ENCODE measurements around the gene C1orf210. TPM values are rescaled to one million over a fixed set of nuclear protein-coding genes. Genes with fewer than 3 reads are reported as not detected.

C1orf210 gene
- total RNA-seq, result under 1 TPM in 1 of 2 donors, not detected in 1; 0.10 TPM
- under 1 TPM in 1 of 2 donors, not detected in 1; 0.18 TPM for polyA plus RNA-seq (ENCODE audit: insufficient read length in 2 of 2)
- long read RNA-seq, donor 1, result 0 reads
- long read RNA-seq, donor 2, result 0 reads
- long read RNA-seq, donor 3, result 0 reads
- long read RNA-seq, donor 4, transcript C1orf210-202 (3 exons, 1,478 nt), result major isoform, 10 of 11 reads
- long read RNA-seq, donor 4, partial matches to known transcripts, result 0 of 11 reads
- long read RNA-seq, donor 4, other reads (novel, unspliced or antisense), result 0 of 11 reads

DNA sequence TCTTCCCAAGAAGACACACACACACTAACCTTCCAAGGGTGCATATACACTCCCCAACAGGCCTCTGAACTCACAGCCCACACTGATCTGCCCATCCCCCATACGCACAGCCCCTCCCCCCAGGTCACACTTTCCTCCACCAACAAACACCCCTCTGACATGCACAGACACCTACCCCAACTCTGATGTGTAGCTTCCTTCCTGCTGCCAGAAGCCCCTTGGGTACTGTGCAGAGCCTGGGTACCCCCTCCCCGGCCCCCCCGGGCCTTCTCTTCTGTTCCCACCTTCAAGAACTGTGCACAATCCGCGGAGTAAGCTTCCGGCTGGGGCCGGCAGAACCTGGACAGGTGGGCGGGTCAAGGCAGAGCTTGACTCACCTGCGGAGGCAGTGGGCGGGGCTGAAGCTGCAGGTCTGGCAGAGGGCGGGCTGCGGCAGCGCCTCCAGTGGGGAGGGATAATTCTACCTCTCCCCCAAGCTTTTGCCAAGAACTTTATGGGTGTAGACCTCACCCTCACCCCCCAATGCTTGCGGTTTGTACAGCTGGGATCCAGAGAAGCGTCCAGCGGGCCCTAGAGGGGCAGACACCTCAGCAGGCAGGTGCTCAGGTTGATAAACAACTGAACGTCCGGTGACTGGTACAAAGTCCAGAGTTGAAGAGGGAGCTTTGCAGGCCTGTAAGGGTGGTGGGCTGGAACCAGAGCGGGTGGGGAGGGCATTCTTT is at the start of gene C1orf210:
C1orf210 (minus strand) TSS at position 313 of the 722 bp plus-strand sequence. CDS start 2,311 bp downstream, outside the sequence.
- Histone ChIP-seq H3K27me3 (ENCODE audit: control insufficient read depth, insufficient read depth, low read length) (no peaks in the 10 kb centered on the region), H3K4me3 (ENCODE audit: low read depth, low read length) (no peak within 1 kb of the TSS), H3K36me3 (ENCODE audit: control insufficient read depth, insufficient read depth, low read length) (no peaks in the 10 kb centered on the region), H3K27ac (ENCODE audit: low read depth, low read length) (no peak within 1 kb of the TSS), H3K9me3 (ENCODE audit: control insufficient read depth, insufficient read depth, low read length) (no peaks in the 10 kb centered on the region), H3K4me1 (ENCODE audit: control insufficient read depth, insufficient read depth, low read length) (peaks cover 4% of the 10 kb centered on the region)
- WGBS (ENCODE audit: insufficient coverage), result 39% methylated on average over 14 of the region's 19 CpGs
- DNase-seq (ENCODE audit: low read depth in 4 of 6, low spot score in 6 of 6), result no peak

DNA sequence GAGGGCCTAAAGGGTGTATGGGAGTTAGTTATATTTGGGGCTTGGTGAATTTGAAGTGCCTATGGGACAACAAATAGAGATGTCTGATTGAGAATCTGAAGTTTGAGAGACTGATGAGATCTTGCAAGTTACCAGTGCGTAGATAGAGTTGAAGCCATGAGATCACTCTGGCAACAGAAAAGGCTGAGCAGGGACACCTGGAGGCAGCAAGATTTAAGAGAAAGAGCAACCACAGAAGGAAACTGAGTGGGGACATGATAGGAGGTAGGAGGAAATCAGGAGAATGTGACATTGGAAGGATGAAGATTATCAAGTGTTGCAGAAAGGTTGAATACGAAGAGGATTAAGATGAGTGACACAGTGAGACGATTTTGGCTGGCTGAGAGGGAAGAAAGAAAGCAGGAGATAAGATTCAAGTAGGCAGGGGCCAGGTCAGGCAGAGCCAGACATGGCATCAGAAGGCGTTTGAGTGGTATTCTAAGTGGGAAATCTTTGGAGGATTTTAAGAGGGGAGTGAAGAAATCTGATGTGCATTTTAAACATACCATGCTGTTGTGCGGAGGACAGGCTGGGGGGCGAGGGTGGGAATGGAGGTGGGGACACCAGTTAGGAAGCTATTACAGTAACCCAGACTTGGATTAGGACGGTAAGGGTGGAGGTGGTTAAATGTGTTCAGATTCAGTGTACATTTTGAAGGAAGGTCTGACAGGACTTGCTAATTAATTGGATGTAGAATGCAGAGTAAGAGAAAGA is 49.2 kb upstream of the C1orf210 start:
- 91% methylated on average over 7 of the region's 7 CpGs for WGBS (ENCODE audit: insufficient coverage)
- DNase-seq (ENCODE audit: low read depth in 4 of 6, low spot score in 6 of 6), result no peak
- Histone ChIP-seq H3K4me1 (ENCODE audit: control insufficient read depth, insufficient read depth, low read length) (no peaks in the 10 kb centered on the region), H3K36me3 (ENCODE audit: control insufficient read depth, insufficient read depth, low read length) (no peaks in the 10 kb centered on the region), H3K9me3 (ENCODE audit: control insufficient read depth, insufficient read depth, low read length) (no peaks in the 10 kb centered on the region), H3K27me3 (ENCODE audit: control insufficient read depth, insufficient read depth, low read length) (no peaks in the 10 kb centered on the region), H3K27ac (ENCODE audit: low read depth, low read length) (no peak overlapping the region), H3K4me3 (ENCODE audit: low read depth, low read length) (no peak overlapping the region)

DNA sequence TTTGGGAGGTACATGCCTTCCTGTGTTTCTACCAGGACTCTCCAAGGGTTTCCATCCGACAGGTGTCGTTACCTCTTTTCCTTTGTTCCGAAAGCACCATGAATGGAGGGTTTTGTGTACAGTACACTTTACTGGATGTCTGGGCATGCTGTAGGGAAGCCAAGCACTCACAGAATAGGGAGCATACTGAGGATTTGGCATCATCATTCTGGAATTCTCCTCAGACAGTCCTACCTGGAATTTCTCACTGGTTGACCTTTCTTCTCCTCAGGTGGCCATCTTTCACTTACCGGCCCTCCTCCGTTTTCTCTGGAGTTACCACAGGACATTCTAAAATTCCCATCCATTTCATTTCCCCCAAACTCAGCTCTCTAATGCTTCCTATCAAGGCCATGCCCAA is 46.3 kb upstream of the C1orf210 start:
- H3K4me3 ChIP-seq (ENCODE audit: low read depth, low read length), result no peak overlapping the region
- 71% methylated on average over 2 of the region's 5 CpGs for WGBS (ENCODE audit: insufficient coverage)

DNA sequence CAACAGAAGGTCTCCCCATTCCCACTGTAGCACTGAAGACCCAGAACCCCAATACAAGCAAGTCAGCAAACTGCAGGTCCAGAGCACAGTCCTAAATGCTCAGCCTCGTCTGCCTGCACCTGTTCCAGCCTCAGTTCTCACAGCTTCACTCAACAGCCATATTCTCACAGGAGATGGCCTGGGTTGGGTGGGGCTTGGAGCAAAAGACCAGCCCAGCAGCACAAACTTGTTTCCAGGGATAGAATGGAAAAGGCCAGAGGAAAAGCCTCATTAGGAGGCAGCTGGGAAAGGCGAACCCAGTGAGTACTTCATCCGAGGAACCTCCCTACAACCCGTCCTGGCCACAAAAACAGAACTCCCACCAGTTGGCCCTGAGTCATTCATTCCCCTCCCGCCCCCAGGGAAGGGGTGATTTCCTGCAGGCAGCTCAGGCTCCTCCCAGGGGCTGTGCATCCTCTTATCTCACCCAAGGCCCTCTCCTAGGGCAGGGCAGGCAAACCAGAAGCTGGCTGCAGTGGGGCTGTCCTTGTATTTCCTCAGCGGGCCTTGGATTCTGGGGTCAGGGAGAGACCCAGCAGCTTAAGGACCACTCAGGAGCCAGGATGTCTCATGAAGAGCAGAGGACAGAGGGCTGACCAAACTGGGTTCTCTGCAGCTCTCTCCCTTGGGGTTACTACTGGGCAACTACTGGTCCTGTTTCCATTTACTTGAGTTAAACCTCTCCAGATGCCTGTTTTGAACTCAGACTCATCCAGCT is 44.8 kb upstream of the C1orf210 start:
- Histone ChIP-seq H3K4me3 (ENCODE audit: low read depth, low read length) (no peak overlapping the region), H3K4me1 (ENCODE audit: control insufficient read depth, insufficient read depth, low read length) (no peaks in the 10 kb centered on the region), H3K27ac (ENCODE audit: low read depth, low read length) (no peak overlapping the region), H3K9me3 (ENCODE audit: control insufficient read depth, insufficient read depth, low read length) (no peaks in the 10 kb centered on the region), H3K36me3 (ENCODE audit: control insufficient read depth, insufficient read depth, low read length) (no peaks in the 10 kb centered on the region), H3K27me3 (ENCODE audit: control insufficient read depth, insufficient read depth, low read length) (no peaks in the 10 kb centered on the region)
- 51% methylated on average over 3 of the region's 6 CpGs for WGBS (ENCODE audit: insufficient coverage)
- no peak for DNase-seq (ENCODE audit: low read depth in 4 of 6, low spot score in 6 of 6)

More for the DNA sequence above, 46.3 kb upstream of the C1orf210 start:
- Histone ChIP-seq H3K9me3 (ENCODE audit: control insufficient read depth, insufficient read depth, low read length) (no peaks in the 10 kb centered on the region), H3K27ac (ENCODE audit: low read depth, low read length) (no peak overlapping the region), H3K4me1 (ENCODE audit: control insufficient read depth, insufficient read depth, low read length) (no peaks in the 10 kb centered on the region), H3K36me3 (ENCODE audit: control insufficient read depth, insufficient read depth, low read length) (no peaks in the 10 kb centered on the region), H3K27me3 (ENCODE audit: control insufficient read depth, insufficient read depth, low read length) (no peaks in the 10 kb centered on the region)
- DNase-seq (ENCODE audit: low read depth in 4 of 6, low spot score in 6 of 6), result no peak

DNA sequence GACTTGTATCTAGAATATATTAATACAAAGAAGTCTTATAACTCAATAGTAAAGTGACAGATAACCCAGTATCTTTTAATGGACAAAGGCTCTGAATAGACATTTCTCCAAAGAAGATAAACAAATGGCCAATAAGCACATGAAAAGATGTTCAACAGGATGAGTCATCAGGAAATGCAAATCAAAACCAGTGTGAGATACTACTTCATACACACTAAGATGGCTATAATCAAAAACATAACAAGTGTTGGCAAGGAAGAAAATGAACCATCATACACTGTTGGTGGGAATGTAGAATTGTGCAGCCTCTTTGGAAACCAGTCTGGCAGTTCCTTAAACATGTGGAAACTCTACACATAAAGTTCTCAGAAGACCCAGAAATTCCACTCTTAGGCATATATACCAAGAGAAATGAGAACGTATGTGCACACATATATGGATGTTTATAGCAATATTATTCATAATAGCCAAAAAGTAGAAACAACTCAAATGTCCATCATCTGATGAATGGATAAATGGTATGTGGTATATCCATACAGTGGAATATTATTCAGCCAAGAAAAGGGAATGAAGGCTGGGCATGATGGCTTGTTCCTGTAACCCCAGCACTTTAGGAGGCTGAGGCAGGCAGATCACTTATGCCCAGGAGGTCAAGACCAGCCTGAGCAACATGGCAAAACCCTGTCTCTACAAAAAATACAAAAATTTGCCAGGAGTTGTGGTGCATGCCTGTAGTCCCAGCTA is 42.3 kb upstream of the C1orf210 start:
- H3K36me3 ChIP-seq (ENCODE audit: control insufficient read depth, insufficient read depth, low read length), result no peaks in the 10 kb centered on the region
- no peaks in the 10 kb centered on the region for H3K27me3 ChIP-seq (ENCODE audit: control insufficient read depth, insufficient read depth, low read length)
- H3K4me1 ChIP-seq (ENCODE audit: control insufficient read depth, insufficient read depth, low read length), result no peaks in the 10 kb centered on the region
- no peak overlapping the region for H3K4me3 ChIP-seq (ENCODE audit: low read depth, low read length)
- no peak overlapping the region for H3K27ac ChIP-seq (ENCODE audit: low read depth, low read length)
- WGBS (ENCODE audit: insufficient coverage), result no CpG with 5 or more reads among the region's 1 CpG
- no peaks in the 10 kb centered on the region for H3K9me3 ChIP-seq (ENCODE audit: control insufficient read depth, insufficient read depth, low read length)
- DNase-seq (ENCODE audit: low read depth in 4 of 6, low spot score in 6 of 6), result no peak

DNA sequence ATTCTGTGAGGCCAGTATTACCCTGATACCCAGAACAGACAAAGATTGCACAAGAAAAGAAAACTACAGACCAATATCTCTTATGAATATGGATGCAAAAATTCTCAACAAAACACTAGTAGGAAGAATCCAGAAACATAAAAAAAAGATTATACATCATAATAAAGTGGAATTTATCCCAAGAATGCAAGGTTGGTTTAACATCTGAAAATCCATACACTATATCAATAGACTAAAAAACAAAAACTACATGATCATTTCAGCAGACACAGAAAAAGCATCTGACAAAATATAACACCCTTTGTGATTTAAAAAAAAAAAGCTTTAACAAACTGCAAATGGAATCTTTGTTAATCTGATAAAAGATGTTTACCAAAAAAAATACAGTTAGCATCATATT is 40.0 kb upstream of the C1orf210 start:
- H3K36me3 ChIP-seq (ENCODE audit: control insufficient read depth, insufficient read depth, low read length), result no peaks in the 10 kb centered on the region
- H3K27me3 ChIP-seq (ENCODE audit: control insufficient read depth, insufficient read depth, low read length), result no peaks in the 10 kb centered on the region
- H3K27ac ChIP-seq (ENCODE audit: low read depth, low read length), result no peak overlapping the region
- no peaks in the 10 kb centered on the region for H3K4me1 ChIP-seq (ENCODE audit: control insufficient read depth, insufficient read depth, low read length)
- DNase-seq (ENCODE audit: low read depth in 4 of 6, low spot score in 6 of 6), result no peak
- no peaks in the 10 kb centered on the region for H3K9me3 ChIP-seq (ENCODE audit: control insufficient read depth, insufficient read depth, low read length)
- H3K4me3 ChIP-seq (ENCODE audit: low read depth, low read length), result no peak overlapping the region

DNA sequence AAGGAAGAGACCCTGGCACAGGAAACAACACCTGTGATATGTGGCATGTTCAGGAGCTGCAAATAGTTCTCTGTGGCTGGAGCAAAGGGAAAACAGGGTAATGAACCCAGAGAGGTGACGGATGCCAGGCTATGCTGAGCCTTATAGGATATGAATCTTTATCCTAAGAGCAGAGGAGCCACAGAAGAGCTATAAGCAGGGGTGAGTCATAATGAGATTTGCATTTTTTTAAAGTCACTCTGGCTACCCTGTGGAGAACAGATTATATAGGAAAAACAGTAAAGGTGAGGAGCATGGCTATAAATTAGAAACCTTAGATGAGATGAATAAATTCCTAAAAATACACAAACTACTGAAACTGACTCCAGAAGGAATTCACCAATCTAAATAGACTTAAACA is 39.4 kb upstream of the C1orf210 start:
- Histone ChIP-seq H3K27me3 (ENCODE audit: control insufficient read depth, insufficient read depth, low read length) (no peaks in the 10 kb centered on the region), H3K4me1 (ENCODE audit: control insufficient read depth, insufficient read depth, low read length) (no peaks in the 10 kb centered on the region), H3K36me3 (ENCODE audit: control insufficient read depth, insufficient read depth, low read length) (no peaks in the 10 kb centered on the region), H3K27ac (ENCODE audit: low read depth, low read length) (no peak overlapping the region), H3K9me3 (ENCODE audit: control insufficient read depth, insufficient read depth, low read length) (no peaks in the 10 kb centered on the region), H3K4me3 (ENCODE audit: low read depth, low read length) (no peak overlapping the region)
- 92% methylated on average over 1 of the region's 1 CpG for WGBS (ENCODE audit: insufficient coverage)
- DNase-seq (ENCODE audit: low read depth in 4 of 6, low spot score in 6 of 6), result no peak

DNA sequence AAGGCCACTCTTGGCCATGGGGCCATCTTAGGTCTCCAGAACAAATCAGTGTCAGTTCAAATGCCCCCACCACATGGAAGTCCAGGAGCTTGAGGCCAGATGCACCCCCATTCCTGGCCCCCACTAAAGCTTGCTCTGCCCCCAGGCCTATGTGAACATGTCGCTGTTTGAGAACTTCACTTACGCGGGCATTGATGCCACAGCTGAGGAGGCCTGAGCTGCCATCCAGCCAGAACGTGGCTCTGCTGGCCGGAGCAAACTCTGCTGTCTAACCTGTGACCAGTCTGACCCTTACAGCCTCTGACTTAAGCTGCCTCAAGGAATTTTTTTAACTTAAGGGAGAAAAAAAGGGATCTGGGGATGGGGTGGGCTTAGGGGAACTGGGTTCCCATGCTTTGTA is 37.1 kb upstream of the C1orf210 start:
- WGBS (ENCODE audit: insufficient coverage), result 93% methylated on average over 5 of the region's 5 CpGs

More for the DNA sequence above, 37.1 kb upstream of the C1orf210 start:
- Histone ChIP-seq H3K27ac (ENCODE audit: low read depth, low read length) (no peak overlapping the region), H3K4me3 (ENCODE audit: low read depth, low read length) (no peak overlapping the region), H3K9me3 (ENCODE audit: control insufficient read depth, insufficient read depth, low read length) (no peaks in the 10 kb centered on the region), H3K36me3 (ENCODE audit: control insufficient read depth, insufficient read depth, low read length) (no peaks in the 10 kb centered on the region), H3K27me3 (ENCODE audit: control insufficient read depth, insufficient read depth, low read length) (no peaks in the 10 kb centered on the region), H3K4me1 (ENCODE audit: control insufficient read depth, insufficient read depth, low read length) (peaks cover 5% of the 10 kb centered on the region)
- DNase-seq (ENCODE audit: low read depth in 4 of 6, low spot score in 6 of 6), result no peak

Measured in spinal cord (tissue), 10 donors.